ENCODE measurements around the gene FAM24B.
"Not testable (repeated sequence)": the region's sequence is repeated elsewhere in the genome, so short reads cannot be mapped to it uniquely, and the experiment has no call there.

FAM24B gene, protein sequence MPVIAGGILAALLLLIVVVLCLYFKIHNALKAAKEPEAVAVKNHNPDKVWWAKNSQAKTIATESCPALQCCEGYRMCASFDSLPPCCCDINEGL

DNA sequence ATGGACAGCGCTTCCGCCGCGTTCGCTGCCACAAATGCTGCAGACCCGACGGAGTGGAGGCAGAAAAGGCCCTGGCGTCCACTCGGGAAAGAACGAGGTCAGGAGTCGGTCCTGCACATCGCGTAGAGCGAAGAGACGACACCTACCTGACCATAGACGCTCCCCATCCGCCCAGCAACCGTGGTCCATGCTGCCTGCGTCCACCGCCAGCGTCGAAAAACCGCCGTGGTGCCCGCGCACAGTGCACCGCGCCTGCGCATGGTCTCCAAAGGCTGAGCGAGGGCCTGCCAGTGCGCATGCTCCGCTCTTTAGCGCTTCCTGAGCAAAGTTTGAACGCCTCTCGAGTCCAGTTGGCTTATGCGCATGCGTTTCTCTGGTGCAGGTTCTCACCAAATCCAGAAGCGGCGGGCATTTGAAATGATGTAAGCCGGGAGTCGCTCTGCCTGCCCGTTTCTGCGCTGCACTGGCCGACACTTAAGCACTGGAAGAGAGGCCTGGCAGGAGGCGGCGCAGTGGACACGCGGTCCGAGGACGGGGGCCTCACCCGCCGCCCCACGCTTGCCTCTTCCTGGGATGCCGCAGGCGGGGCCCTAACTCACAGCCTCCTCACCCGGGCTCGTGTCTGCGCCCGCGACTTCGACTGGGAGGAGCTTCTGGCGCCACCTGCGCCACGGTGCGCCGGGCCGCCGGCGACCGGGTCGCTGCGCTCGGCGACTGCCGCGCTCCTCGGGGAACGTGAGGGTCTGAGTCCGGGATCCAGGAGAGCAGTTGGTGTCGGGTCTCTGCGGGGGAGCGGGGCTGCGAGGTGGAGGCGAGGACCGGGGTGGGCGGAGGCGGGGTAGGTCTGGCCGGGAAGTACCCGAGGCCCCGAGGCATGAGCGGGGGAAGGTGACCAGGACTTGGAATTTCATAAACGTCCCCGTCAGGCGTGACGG lies at the start of gene FAM24B:
FAM24B (minus strand) TSS at position 243 of the 935 bp plus-strand sequence. CDS start 29,066 bp downstream, outside the sequence.
- DNase-seq: peak; percentile 96

DNA sequence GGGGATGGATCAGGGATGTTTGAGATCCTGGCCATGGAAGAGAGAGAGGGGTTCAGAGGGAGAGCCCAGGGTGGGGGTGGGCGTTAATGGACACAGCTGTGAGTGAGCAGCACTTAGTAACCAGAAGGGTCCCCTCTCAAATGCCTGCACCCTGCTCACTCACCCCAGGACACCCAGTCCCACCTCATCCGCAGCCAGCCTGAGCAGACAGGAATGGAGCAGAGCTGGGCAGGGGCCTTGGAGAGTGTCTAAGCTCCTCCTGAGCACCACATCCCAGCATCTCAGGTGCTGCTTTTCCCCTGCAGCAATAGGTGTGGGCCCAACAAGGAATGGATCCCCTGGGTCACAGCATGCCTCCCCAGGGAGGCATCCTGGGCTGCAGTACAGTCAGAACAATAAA lies 36.3 kb upstream of the FAM24B start:
- DNase-seq: no peak

DNA sequence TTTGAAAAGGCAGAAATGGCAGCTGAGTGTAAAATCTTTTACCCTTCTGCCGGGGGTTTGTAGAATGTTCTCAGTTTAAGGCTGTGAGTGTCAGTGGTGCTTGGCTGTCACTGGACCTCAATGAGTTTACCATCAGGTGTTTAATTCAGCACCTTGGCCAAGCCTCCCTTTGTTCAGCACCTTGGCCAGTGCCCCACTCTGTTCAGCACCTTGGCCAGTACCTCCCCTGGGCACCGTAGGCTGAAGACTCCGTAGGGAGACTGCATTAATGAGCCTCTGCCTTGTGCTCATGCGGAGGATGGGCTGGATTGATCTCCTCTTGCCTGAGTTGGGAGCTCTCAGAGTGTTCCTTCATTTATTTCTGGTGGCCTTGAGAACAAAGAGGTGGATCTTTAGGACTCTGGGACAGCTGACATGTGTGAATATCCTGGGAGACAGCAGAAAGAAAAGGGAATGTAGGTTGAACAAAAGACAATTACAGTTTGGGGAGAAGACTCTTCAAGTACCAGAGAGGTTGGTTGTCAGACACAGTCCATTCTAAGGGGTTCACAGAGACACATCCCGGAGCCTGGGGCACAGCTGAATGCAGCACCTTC lies 32.6 kb upstream of the FAM24B start:
- DNase-seq: no peak

DNA sequence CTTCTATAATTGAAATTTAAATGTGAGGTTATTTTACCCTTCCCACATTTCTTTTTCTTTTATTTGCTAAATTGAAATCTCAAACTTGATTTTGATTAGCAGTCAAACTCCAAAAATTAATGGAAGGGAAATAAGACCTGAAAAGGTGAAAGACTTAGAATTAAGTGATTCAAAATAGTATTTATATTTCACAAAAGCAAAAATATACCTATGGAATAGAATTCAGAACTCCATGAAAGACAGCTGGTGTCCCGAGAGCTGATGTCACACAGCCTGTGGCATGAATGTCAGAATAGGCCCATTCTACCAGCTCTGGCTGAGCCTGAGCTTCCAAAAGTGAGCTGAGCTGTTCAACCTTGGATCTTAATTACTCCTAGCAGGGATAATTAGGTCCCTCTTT lies 30.9 kb upstream of the FAM24B start, which contains the start of gene FAM24A:
FAM24A (plus strand) TSS at position 301 of the 400 bp plus-strand sequence. CDS start 1,025 bp downstream, outside the sequence.
- no peak for DNase-seq

DNA sequence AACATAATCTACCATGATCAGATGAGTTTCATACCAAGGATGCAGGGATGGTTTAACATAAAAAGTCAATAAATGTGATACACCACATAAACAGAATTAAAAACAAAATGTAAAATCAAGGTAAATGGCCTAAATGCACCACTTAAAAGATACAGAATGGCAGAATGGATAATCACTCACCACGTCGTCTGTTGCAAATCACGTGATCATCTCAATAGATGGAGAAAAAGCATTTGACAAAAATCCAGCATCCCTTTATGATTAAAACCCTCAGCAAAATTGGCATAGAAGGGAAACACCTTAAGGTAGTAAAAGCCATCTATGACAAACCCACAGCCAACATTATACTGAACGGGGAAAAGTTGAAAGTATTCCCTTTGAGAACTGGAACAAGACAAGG lies 24.5 kb upstream of the FAM24B start:
- DNase-seq: not testable (repeated sequence)

DNA sequence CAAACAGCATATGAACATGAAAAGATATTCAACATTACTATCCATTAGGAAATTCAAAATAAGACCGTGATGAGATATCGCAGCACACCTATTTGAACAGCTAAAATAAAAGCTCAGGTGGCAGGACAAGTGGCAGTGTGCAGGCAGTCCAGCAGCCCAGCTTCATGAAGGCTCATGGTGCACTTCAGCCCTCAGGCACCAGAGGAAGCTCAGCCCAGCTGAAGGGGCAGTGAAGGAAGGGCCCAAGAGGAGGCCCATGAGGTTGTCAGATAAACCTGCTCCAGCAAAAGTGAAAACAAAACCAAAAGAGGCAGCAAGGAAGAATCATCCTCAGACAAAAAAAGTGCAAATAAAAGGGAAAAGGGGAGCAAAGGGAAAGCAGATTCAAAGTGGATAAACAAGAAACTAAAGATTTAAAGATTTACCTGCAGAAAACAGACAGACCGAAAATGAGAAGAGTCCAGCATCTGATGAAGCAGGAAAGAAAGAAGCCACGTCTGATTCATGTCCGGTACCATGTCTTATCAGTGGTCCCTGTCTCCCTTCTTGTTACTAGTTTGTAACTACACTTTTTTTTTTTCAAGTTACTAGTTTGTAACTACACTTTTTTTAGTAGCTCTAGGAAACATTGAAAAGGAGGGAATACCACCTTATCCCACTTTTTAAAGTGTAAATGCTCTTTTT lies 15.0 kb upstream of the FAM24B start:
- no peak for DNase-seq

DNA sequence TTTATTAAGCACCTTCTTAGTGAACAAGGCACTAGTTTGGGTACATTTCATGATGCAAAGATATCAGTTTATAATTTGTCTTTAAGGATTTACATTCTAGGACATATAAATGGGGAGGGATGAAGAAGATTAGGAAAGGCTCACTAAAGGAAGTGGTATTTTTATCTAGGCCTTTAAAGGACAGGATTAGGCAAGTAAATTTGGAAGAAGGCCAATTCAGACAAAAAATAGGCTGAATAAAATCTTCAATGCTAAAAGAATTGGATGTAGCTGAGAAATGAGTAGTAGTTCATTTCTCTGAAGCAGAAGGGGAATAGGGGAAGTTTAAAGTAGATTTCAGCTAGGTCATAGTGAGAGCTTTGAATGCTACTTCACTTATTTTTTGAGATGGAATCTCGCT lies 4.8 kb upstream of the FAM24B start:
- DNase-seq: no peak

DNA sequence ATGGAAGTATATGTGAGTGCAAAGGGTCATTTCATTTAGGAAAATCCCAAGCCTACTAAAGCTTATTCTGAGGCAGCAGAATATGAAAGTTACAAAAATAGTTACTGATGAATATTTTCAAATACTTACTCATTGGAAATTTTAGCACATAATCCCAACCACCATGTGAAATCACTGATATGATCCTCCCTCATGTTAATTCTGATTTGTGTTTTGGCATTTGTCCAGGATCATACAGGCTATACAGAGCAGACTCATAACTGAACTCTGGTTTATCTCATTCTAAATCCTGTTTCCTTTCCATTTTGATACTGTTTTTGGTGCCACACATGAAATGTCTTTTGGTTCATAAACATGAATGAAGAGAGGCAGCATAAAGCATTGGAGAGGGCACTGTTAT lies 3.4 kb upstream of the FAM24B start:
- no peak for DNase-seq

DNA sequence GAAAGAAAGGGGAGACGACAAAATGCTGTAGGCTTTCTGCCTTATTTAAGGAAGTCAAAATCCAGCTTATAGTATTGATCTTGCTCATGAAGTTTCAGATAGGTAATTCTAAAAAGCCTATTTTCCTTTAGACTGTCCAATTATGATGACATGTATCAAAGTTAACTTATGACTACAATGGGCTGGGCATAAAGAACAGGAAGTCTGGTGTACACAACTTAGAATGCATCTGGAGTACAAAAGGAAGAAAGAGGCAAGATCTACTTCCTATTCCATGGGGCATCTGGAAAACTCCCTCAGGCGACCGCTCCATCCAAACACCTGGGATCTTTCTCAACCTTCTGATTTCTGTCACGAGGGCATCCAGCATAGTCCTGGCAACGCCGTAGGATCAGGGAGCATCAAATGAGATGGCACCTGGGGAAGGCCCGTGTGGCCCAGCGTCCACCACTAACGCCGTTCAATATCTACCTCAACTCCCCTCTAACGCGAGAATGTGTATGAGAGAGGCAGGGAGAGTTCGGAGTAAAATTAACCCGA lies 512 bp downstream of the FAM24B start:
- peak; percentile 25 for DNase-seq

DNA sequence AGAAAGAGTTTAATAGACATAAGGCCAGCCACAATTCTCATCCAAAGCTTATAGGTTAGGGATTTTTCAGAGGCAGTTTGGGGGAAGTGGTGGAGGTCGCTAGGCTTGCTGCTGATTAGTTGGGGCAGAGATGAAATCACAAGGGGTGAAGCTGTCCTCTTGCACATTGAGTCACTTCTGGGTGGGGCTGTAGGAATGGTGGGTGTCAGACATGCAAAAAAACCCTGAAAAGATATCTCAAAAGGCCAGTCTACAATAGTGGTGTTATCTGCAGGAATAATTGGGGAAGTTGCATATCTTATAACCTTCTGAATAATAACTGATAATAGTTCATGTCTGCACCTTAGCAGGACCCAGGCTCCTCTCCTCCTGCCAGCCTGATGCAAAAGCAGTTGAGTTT lies 2.1 kb downstream of the FAM24B start:
- no peak for DNase-seq

DNA sequence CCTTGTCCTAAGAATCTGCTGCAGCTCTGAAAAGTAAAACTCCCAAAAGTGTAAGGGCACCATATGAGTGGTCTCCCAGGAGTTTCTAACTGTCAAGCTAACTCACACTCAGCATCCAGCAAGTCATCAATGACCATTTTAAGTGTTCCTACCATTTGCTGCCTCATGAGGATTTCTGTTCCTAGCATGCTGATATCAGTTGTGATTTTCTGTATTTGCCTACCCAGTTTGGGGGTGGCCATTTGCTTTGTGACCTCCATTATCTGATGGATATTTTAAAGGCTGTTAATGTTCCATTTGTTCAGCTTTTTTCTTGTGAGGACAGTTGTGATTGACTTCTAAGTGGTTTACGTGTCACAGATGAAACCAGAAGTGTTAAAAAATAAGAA lies 2.9 kb downstream of the FAM24B start:
- no peak for DNase-seq

DNA sequence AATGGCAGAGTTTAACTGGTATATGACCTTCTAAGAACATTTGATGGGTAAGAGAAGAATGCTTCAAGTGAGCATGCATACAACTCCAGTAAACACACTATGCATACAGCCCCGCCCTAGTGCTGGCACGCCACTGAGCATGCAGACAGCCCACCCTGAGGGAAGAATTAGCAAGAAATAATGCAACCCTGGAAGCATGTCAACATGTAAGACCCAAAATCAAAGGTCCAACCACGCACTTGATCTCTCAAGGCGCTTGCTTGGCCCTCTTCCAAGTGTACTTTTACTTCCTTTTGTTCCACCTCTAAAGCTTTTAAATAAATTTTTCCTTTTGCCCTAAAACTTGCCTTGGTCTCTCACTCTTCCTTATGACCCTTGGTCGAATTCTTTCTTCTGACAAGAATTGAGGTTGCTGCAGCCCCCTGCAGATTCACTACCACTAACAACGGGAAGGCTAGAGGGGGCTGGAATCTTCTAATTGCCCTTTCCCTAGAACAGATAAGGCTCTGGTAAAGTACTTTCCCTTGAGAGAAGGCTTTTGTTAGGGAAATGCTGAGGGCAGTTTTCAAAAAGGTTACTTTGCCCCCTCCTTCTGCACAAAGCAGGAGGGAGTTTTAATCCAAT lies 3.4 kb downstream of the FAM24B start:
- DNase-seq: no peak

DNA sequence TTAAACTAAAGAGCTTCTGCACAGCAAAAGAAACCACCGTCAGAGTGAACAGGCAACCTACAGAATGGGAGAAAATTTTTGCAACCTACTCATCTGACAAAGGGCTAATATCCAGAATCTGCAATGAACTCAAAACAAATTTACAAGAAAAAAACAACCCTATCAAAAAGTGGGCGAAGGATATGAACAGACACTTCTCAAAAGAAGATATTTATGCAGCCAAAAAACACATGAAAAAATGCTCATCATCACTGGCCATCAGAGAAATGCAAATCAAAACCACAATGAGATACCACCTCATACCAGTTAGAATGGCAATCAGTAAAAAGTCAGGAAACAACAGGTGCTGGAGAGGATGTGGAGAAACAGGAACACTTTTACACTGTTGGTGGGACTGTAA lies 7.4 kb downstream of the FAM24B start:
- DNase-seq: not testable (repeated sequence)

DNA sequence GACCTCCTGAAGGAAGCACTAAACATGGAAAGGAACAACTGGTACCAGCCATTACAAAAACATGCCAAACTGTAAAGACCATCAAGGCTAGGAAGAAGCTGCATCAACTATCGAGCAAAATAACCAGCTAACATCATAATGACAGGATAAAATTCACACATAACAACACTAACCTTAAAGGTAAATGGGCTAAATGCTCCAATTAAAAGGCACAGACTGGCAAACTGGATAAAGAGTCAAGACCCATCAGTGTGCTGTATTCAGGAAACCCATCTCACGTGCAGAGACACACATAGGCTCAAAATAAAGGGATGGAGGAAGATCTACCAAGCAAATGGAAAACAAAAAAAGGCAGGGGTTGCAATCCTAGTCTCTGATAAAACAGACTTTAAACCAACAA lies 10.6 kb downstream of the FAM24B start:
- not testable (repeated sequence) for DNase-seq

DNA sequence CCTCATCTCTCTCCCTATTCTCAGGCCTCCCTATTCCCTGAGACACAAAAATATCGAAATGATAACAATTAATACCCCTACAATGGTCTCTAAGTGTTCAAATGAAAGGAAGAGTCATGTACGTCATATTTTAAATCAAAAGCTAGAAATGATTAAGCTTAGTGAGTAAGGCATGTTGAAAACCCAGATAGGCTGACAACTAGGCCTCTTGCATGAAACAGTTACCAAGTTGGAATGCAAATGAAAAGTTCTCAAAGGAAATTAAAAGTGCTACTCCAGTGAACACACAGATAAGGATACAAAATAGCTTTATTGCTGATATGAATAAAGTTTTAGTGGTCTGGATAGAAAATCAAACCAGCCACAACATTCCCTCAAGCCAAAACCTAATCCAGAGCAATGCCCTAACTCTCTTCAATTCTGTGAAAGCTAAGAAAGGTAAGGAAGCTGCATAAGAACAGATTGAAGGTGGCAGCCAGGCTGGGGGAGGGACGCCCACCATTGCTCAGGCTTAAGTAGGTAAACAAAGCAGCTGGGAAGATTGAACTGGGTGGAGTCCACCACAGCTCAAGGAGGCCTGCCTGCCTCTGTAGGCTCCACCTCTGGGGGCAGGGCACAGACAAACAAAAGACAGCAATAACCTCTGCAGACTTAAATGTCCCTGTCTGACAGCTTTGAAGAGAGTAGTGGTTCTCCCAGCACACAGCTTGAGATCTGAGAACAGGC lies 12.5 kb downstream of the FAM24B start:
- not testable (repeated sequence) for DNase-seq

DNA sequence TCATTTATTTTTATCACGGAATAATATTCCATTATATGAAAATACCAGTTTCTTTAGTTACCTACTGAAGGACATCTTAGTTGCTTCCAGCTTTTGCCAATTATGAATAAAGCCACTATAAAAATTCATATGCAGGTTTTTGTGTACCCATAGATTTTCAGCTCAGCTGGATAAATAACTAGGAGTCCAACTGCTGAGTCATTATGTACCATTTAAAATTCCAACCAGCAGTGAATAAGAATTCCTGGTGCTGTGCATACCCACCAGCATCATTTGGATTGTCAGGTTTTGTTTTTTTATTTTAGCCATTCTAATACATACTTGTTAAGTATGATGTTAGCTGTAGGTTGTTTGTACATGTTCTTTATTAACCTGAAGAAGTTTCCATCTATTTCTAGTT lies 14.5 kb downstream of the FAM24B start:
- no peak for DNase-seq

DNA sequence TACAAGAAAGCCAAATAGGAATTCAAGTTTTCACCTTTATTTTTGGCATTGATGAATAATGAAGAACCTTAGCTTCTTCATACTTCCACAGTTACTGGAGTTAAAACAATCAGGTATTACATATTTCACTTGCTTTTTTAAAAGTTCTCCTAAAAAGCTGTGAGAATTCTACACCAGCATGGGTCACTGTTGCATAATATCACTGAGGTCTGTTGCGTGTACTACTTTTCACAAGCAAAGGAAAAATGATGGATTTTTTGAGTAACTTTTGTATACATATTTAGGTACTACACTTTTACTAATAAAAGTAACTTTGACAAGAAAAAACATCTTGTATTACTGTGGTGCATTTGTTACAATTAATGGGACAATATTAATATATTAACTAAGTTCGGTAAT lies 15.2 kb downstream of the FAM24B start:
- no peak for DNase-seq

DNA sequence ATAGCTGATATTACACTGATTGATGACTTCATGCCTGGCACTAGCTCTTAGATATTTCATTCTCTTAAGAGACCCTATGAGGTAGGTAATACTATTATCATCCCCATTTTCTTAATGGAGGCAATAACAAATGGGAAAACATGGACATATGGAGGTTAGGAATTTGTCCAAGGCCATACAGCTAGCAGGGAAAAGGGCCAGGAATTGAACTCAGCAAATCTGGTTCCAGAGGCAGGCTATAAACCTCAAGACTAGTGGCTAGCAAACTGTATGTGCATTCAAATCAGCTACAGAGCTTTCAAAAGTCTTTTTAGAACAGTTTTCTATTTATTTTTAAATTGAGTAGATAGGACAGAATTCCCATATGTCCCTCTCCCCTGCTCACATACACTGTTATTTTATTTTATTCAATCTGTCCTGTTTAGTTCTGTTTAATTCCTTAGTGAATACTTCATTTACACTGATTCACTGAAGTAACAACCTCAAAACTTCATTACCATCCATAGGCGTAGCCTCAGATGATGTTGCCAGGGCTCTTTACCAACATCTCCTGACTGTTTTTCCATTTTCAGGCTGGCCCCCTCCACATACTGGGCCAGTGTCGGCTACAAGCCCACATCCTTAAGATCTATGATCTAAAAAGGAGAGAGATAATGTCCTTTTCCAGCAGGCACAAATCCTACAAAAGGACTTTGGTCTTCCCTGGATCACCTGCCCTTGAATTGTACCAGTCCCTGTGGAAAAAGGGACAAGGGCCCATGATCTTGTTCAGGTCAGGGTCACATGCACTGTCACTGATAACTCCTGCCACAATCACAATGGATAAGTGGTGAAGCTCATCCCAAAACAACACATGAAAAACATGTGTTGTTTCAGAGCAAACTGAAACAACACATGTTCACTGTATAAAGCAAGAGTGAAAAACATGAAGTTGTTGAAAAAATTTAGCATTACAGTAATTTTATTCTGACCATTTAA lies 15.9 kb downstream of the FAM24B start:
- DNase-seq: no peak

DNA sequence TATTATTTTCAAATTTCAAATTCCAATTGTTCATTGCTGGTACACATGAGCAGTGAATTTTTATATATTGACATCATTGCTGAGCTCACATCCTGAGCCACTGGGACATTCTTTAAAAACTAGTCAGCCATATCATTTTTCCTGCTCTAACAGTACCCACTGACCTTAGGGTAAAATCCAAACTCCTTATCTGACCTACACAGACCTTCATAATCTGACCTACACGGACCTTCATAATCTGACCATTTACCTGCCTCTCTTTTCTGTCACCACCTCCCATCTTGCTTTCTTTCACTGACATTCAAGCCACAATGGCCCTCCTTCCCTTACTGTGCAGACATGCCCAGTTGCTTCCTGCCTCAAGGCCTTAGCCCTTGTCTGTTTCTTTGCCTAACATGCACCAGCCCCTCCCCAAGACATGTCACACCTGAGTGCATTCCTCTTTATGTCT lies 17.6 kb downstream of the FAM24B start:
- DNase-seq: no peak

DNA sequence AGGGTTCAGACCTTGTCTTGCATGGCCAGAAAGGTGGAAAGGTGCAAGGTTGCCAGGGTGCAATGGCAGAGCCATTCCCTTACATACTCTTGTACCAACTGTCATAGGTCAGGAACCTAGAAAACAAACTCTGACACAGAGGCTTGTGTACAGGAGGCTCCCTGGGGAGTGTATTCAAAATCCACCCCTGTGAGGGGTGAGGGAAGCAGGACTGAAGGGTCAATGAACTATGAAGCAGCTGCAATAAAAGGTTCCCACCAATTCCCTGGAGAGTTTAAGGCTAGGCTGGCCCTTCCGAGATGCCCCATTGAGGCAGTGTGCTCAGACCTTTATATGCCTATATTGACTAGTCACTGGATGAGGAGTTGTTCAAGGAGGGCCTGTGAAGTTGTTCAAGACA lies 19.9 kb downstream of the FAM24B start:
- DNase-seq: no peak

DNA sequence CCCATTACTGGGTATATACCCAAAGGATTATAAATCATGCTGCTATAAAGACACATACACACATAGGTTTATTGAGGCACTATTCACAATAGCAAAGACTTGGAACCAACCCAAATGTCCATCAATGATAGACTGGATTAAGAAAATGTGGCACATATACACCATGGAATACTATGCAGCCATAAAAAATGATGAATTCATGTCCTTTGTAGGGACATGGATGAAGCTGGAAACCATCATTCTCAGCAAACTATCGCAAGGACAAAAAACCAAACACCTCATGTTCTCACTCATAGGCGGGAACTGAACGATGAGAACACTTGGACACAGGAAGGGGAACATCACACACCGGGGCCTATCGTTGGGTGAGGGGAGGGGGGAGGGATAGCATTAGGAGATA lies 21.3 kb downstream of the FAM24B start:
- not testable (repeated sequence) for DNase-seq
